ENCODE results near the gene SMYD3. TPM values are rescaled to one million over a fixed set of nuclear protein-coding genes. Genes with fewer than 3 reads are reported as not detected.

The SMYD3 gene
- total and polyA plus RNA-seq, 10 of the 15 experiments (the other 5 are each of a cell fraction or from before 2014, with no cell fraction given), result 18.3 to 54.0 (median 24.8) TPM

- TF ChIP-seq ZBTB11 (CRISPR knock-in tag; IDR thresholded peaks at IDR 0.05), result no peak
- TF ChIP-seq CHD1 (IDR thresholded peaks at IDR 0.05; ENCODE audit: low read depth, low read length), result no peak
- TF ChIP-seq CBX3 (IDR thresholded peaks at IDR 0.05; ENCODE audit: borderline replicate concordance, low read depth), result no peak
- no peak for TF ChIP-seq NR2F1 (conservative IDR thresholded peaks at IDR 0.05)
- TF ChIP-seq SKIL (IDR thresholded peaks at IDR 0.05; ENCODE audit: low read depth, poor library complexity, severe bottlenecking), result no peak
- TF ChIP-seq HSF1 (IDR thresholded peaks at IDR 0.05; ENCODE audit: low read depth, low read length), result no peak
- no peak for TF ChIP-seq TCF12 (IDR thresholded peaks at IDR 0.05; ENCODE audit: low read depth, low read length)
- no peak for TF ChIP-seq ZNF207 (IDR thresholded peaks at IDR 0.05; ENCODE audit: borderline replicate concordance)
- TF ChIP-seq POU2F2 (IDR thresholded peaks at IDR 0.05; ENCODE audit: borderline replicate concordance, low read depth, low read length), result no peak
- no peak for TF ChIP-seq BCLAF1 (IDR thresholded peaks at IDR 0.05)
These were observed 308.8 kb downstream of the SMYD3 start (continued) for GRCh38 chr1:246198115-246198816.
